ENCODE measurements around the gene PIK3AP1.
"Not testable (repeated sequence)": the region's sequence is repeated elsewhere in the genome, so short reads cannot be mapped to it uniquely, and the experiment has no call there.

Gene PIK3AP1

GRCh38 chr10:96719850-96720421 is 378 bp downstream of the PIK3AP1 start:
- DNase-seq, result peak in 1 of 2 donors; percentile 24

GRCh38 chr10:96719200-96719599 is 1.1 kb downstream of the PIK3AP1 start:
- no peak for DNase-seq

- peak in 1 of 2 donors; percentile 4 for DNase-seq
These were observed 1.9 kb downstream of the PIK3AP1 start for GRCh38 chr10:96718304-96718990.

GRCh38 chr10:96716390-96716789 is 3.9 kb downstream of the PIK3AP1 start:
- no peak for DNase-seq

GRCh38 chr10:96714746-96715255 is 5.5 kb downstream of the PIK3AP1 start:
- no peak for DNase-seq

- DNase-seq, result no peak
These were observed 6.2 kb downstream of the PIK3AP1 start for GRCh38 chr10:96714031-96714590.

- no peak for DNase-seq
These were observed 7.5 kb downstream of the PIK3AP1 start for GRCh38 chr10:96712662-96713271.

- no peak for DNase-seq
These were observed 9.1 kb downstream of the PIK3AP1 start for GRCh38 chr10:96711048-96711728.

GRCh38 chr10:96709525-96709924 is 10.8 kb downstream of the PIK3AP1 start:
- DNase-seq, result no peak

GRCh38 chr10:96708996-96709395 is 11.3 kb downstream of the PIK3AP1 start:
- DNase-seq, result no peak

- DNase-seq, result no peak
These were observed 11.9 kb downstream of the PIK3AP1 start for GRCh38 chr10:96708456-96708855.

- DNase-seq, result no peak
These were observed 13.9 kb downstream of the PIK3AP1 start for GRCh38 chr10:96706331-96706853.

GRCh38 chr10:96705134-96705533 is 15.2 kb downstream of the PIK3AP1 start:
- DNase-seq, result no peak

GRCh38 chr10:96704563-96704962 is 15.8 kb downstream of the PIK3AP1 start:
- no peak for DNase-seq

- no peak for DNase-seq
These were observed 17.0 kb downstream of the PIK3AP1 start for GRCh38 chr10:96703358-96703757.

- DNase-seq, result no peak
These were observed 19.0 kb downstream of the PIK3AP1 start for GRCh38 chr10:96701265-96701664.

- DNase-seq, result no peak
These were observed 19.8 kb downstream of the PIK3AP1 start for GRCh38 chr10:96700374-96701099.

- no peak for DNase-seq
These were observed 20.7 kb downstream of the PIK3AP1 start for GRCh38 chr10:96699613-96700012.

- not testable (repeated sequence) for DNase-seq
These were observed 22.0 kb downstream of the PIK3AP1 start for GRCh38 chr10:96698305-96698704.

- no peak for DNase-seq
These were observed 22.9 kb downstream of the PIK3AP1 start for GRCh38 chr10:96697438-96697837.

GRCh38 chr10:96696845-96697425 is 23.4 kb downstream of the PIK3AP1 start:
- no peak for DNase-seq

All from hippocampal formation (tissue), 2 donors.